Activated naive CD4-positive, alpha-beta T cell (primary cell): ENCODE results near the gene ZNF599.
"Not testable (repeated sequence)": the region's sequence is repeated elsewhere in the genome, so short reads cannot be mapped to it uniquely, and the experiment has no call there.

Source experiments
- DNase-seq, 4 experiments: peaks; one replicate each; lab custom pipeline; 2025; lab: John Stamatoyannopoulos, UW

The ZNF599 gene

GRCh38 chr19:34772697-34773554 is at the start of gene ZNF599:
Gene ZNF599 (minus strand): TSS chr19:34773215. CDS start chr19:34772841, 374 bp downstream.
- DNase-seq = peak; percentile 72 to 84 (median 76)

- no peak for DNase-seq
Measured at GRCh38 chr19:34818270-34818669, 45.3 kb upstream of the ZNF599 start.

- DNase-seq = no peak
Measured at GRCh38 chr19:34816708-34817107, 43.7 kb upstream of the ZNF599 start.

DNA sequence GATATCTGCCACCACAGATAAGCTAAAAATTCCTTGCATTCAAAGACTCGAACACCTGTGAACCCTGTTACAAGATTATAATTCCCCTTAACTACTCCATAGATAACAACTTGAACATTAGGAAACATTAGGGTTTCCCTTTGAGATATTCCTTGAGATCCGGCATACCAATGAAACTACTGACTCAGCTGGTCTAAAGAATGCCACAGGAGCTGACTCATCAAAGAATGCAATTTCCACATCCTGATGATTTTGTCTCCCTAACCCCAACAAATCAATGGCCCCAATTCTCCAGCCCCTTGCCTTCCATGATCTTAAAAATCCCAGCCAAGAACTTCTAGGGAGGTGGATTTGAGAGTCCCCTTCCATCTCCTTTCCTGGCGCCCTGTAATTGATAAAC is 35.6 kb upstream of the ZNF599 start:
- DNase-seq = no peak

DNA sequence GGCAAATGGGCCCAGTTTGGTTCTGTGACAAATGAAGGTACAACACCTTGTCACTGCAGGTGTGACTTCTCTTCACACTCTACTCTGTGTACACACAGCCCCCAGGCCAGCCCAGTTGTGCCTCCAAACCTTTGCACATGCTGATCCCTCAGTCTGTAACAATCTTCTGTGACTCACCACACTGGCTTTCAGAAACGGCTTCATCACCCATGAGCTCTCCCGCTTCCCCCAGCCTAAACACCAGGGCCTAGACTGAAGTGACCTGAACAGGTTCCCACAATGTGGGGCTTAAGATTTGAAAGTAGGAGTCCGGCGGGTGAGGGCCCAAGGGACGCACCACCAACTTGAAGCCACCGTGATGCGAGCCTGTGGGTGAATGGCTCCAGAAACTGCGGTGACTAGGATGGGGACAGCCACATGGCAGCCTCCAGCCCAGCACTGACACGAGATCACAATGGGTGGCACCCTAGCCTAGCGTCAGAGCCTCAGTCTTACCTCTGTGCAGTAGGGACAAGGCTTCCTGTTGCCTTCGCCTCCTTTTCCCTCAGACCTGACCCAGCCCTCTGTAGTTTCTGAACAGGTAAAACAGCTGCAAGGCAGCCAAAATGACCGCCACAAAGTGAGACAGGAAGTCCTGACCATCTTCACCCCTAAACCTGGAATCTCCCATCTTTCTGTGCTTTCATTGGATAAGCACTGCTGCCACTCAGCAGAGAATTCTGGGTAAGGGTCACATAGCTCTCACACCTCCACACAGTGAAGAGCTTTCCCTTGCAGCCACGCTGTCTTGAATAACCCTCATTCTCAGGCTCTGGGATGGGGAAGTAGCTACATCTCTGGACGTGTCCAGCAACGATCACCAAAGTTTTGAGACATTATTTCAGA is 34.2 kb upstream of the ZNF599 start:
- DNase-seq = no peak

DNA sequence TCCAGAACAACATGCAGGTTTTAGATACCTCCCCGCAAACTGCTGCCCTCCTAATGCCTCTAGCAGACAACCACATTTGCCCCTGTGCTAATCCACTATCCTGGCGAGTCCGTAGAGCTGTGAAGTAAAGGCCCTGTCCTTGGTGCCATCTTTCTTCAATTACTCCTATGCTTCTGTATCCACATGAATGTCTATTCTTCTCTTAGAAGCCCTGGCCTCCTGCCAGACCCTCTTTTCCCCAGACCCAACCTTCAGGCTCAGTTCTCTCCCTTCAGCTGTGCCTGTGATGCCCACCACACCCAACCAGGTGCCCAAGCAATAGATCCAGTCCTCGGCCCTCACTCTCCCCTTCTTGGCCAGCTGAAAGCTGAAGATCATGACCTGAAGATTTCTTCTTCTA is 31.1 kb upstream of the ZNF599 start:
- no peak for DNase-seq

GRCh38 chr19:34796953-34797352 is 23.9 kb upstream of the ZNF599 start:
- not testable (repeated sequence) for DNase-seq

GRCh38 chr19:34794066-34794960 is 21.3 kb upstream of the ZNF599 start:
- no peak for DNase-seq

GRCh38 chr19:34793565-34793964 is 20.6 kb upstream of the ZNF599 start:
- no peak for DNase-seq

DNA sequence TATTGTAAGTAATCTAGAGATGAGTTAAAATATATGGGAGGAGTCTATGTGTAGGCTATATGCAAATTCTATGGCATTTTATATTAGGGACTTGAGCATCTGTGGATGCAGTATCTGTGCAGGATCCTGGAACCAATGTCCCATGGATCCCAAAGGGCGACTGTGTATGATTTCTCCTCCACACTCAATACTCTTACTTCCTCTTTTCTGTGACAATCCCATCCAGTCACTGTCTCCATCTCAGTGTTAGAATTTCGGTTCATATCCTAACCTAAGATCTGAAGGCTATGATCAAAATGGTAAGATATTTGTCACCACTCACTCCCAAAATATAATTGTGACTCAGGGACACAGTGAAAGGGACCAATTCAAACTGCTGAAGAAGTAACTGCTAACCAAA is 15.1 kb upstream of the ZNF599 start:
- DNase-seq = no peak

GRCh38 chr19:34787059-34787824 is 14.2 kb upstream of the ZNF599 start:
- no peak for DNase-seq

GRCh38 chr19:34786236-34786635 is 13.2 kb upstream of the ZNF599 start:
- DNase-seq = no peak

GRCh38 chr19:34779652-34780051 is 6.6 kb upstream of the ZNF599 start:
- DNase-seq = no peak

- no peak for DNase-seq
Measured at GRCh38 chr19:34778342-34778741, 5.3 kb upstream of the ZNF599 start.

DNA sequence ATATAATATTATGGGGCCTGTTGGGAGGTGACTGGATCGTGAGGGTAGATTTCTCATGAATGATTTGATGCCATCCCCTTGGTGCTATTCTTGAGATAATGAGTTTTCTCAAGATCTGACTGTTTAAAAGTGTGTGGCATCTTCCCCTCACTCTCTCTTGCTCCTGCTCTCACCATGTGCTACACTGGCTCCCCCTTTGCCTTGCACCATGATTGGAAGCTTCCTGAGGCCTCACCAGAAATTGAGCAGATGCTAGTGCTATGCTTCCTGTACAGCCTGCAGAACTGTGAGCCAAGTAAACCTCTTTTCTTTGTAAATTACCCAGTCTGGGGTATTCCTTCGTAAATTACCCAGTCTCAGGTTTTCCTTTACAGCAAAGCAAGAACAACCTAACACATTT is 1.8 kb upstream of the ZNF599 start:
- DNase-seq = no peak

DNA sequence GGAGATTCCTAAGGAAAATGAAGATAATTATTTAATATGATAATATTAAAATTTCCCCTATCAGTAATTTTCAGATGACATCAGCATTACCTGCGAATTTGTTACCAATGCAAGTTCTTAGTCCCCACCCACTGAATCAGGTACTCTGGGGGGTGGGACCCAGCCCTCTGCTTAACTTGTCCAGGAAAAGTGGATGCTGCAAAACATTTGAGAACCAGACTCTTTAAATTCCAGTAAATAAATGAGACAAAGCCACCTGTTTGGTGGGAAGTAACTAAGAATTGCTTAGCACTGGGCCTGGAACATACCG is 495 bp upstream of the ZNF599 start:
- DNase-seq = no peak

DNA sequence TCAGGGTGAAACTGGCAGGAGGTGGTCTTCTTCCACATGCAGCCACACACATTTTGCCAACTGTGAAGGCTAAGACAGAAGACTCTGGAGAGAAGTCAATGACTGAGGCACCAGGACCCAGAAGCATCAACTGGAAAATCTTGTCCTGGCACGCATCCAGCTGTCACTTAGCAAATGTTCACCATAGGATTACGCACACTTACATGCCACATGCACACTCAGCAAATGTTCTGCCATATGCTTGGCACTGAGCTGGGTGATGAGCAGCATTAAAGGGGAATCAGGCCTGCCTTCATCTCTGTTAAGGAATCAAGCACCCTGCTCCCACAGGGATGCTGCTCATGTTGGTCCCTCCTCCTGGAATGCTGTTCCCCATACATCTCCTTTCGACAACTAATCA is 5.1 kb downstream of the ZNF599 start:
- no peak for DNase-seq

DNA sequence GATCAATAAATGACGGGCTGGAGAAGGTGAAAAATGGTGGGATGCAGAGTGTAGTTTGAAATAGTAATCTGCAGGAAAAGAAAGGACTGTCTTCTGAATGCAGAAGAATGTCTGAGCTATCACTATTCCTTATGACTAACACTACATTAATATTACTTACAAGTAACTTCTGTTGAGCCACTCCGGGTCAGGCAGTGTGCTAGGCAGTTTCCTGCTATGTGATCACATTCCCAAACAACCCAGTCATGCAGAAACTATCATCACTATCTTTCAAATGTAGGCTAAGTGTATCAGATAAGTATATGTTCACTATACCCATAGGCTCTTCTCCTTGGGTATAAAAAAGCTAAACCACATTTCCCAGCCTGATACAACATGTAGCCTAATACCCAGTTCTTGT is 6.6 kb downstream of the ZNF599 start:
- DNase-seq = no peak

DNA sequence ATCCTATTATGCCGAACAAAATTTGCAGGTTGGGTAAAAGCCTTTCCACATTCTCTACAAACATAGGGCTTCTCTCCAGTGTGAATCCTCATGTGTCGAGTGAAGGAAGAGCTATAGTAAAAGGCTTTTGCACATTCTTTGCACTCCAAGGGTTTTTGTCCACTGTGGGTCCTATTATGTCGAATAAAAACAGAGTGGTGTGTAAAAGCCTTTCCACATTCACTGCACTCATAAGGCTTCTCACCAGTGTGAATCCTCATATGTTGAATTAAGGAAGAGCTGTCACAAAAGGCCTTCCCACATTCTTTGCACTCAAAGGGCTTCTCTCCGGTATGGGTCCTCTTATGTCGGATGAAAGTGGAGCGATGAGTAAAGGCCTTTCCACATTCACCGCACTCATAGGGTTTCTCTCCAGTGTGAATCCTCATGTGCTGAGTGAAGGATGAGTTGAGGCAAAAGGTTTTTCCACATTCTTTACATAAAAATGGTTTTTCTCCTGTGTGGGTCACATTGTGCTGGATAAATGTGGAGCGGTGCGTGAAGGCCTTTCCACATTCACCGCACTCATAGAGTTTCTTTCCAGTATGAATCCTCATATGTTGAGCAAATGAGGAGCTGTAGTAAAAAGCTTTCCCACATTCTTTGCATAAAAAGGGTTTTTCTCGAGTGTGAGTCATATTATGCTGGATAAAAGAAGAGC is 13.6 kb downstream of the ZNF599 start:
- DNase-seq = no peak

DNA sequence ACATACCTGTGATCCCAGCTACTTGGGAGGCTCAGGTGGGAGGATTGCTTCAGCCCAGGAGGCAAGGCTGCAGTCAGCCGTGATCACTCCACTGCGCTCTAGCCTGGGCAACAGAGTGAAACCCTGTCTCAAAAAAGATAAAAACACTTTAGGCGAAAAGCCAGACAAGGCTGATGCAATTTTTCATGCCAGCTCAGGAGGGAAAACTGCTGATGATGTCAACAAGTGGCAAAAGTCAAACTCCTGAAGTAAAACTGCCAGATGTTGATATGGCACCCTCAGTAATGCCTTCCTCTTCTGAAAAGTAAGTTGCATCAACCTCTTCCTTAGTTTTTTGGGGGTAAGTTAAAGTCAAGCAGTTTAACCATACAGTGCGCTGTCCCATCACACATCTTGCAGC is 15.6 kb downstream of the ZNF599 start:
- no peak for DNase-seq
